PC-9 (cell line): ENCODE measurements around the gene DPYSL3. TPM values are rescaled to one million over a fixed set of nuclear protein-coding genes. Genes with fewer than 3 reads are reported as not detected.

Experiments used
- BruUV-seq: library from RNA; stranded (reverse); fragments of 400-500 nt; replicated peaks from 2 replicates; lab custom pipeline; 2021; lab: Mats Ljungman, UMichigan
- CTCF ChIA-PET: fragments of 300-600 bp; sonication (Branson Sonifier 250); formaldehyde crosslinking; loops from one replicate; lab custom pipeline; 2022; ENCODE audit warnings: antibody characterized with exemption; lab: Charles Lee
- POLR2A ChIA-PET: fragments of 300-600 bp; sonication (Branson Sonifier 250); formaldehyde crosslinking; loops from one replicate; lab custom pipeline; 2022; ENCODE audit warnings: antibody characterized with exemption; ENCODE audit not compliant: unreplicated experiment; lab: Charles Lee
- DNase-seq, 2 experiments: peaks; one replicate each; pipeline versions ENCODE4 v3.0.0 to v3.0.0-alpha.2; 2015 to 2022; ENCODE audit warnings: mixed read lengths in 1 of 2
- H2AFZ ChIP-seq: fragments of 200-600 bp; sonication (generic); 2 replicates; pipeline ENCODE4 v1.8.1; 2017; ENCODE audit warnings: antibody characterized with exemption
- H3F3A ChIP-seq: fragments of 200-600 bp; sonication (generic); 2 replicates; pipeline ENCODE4 v1.8.1; 2017; ENCODE audit warnings: antibody characterized with exemption, mild to moderate bottlenecking, low read depth; ENCODE audit not compliant: insufficient read depth
- H3K27ac ChIP-seq: fragments of 200-600 bp; sonication (generic); 2 replicates; pipeline ENCODE4 v1.6.1; 2016; ENCODE audit warnings: mixed run types
- H3K27me3 ChIP-seq: fragments of 200-600 bp; sonication (generic); 2 replicates; pipeline ENCODE4 v1.6.1; 2016; ENCODE audit warnings: low read depth, mixed run types; ENCODE audit not compliant: insufficient read depth
- H3K36me3 ChIP-seq: fragments of 200-600 bp; sonication (generic); 2 replicates; pipeline ENCODE4 v1.6.1; 2016; ENCODE audit warnings: low read depth, mixed run types
- H3K4me1 ChIP-seq: fragments of 200-600 bp; sonication (generic); replicated peaks from 2 replicates; pipeline ENCODE4 v1.6.1; 2016; ENCODE audit warnings: mixed run types; ENCODE audit not compliant: insufficient read depth
- H3K4me2 ChIP-seq: fragments of 200-600 bp; sonication (generic); 2 replicates; pipeline ENCODE4 v1.6.1; 2017; ENCODE audit warnings: mixed run types
- H3K4me3 ChIP-seq: fragments of 200-600 bp; sonication (generic); 2 replicates; pipeline ENCODE4 v1.6.1; 2016; ENCODE audit warnings: mixed run types
- H3K79me2 ChIP-seq: fragments of 200-600 bp; sonication (generic); 2 replicates; pipeline ENCODE4 v1.6.1; 2017; ENCODE audit warnings: low read depth, mixed run types
- H3K9me2 ChIP-seq: fragments of 200-600 bp; sonication (generic); 2 replicates; pipeline ENCODE4 v1.8.1; 2017; ENCODE audit warnings: mild to moderate bottlenecking; ENCODE audit not compliant: insufficient read depth
- H3K9me3 ChIP-seq: fragments of 200-600 bp; sonication (generic); 2 replicates; pipeline ENCODE4 v1.8.1; 2016; ENCODE audit warnings: low read depth; ENCODE audit not compliant: insufficient read depth
- H4K20me1 ChIP-seq: fragments of 200-600 bp; sonication (generic); 2 replicates; pipeline ENCODE4 v1.8.1; 2017; ENCODE audit not compliant: insufficient read depth
- EZH2 ChIP-seq: fragments of 200-600 bp; sonication (generic); IDR thresholded peaks from 2 replicates; pipeline ENCODE4 v1.8.0; 2017; ENCODE audit warnings: antibody characterized with exemption, low read depth
- intact Hi-C: fragments of 100-400 bp; cut with micrococcal nuclease; formaldehyde crosslinking; loops from one replicate; pipeline ENCODE4 v1.10.0; 2022; ENCODE audit not compliant: unreplicated experiment
- total RNA-seq: library from RNA; stranded (reverse); gene quantifications from 2 replicates; pipeline ENCODE4 v1.2.3, GENCODE V29; 2021
- TF ChIP-seq, protein P1 (sequence below): fragments of 200-600 bp; sonication (generic); conservative IDR thresholded peaks from 2 replicates; pipeline ENCODE4 v1.6.1; 2017; ENCODE audit warnings: mixed run types, antibody characterized with exemption, mild to moderate bottlenecking, moderate library complexity

The DPYSL3 gene
- total RNA-seq, 1 experiment from 2014 or later: 1.3 TPM

DNA sequence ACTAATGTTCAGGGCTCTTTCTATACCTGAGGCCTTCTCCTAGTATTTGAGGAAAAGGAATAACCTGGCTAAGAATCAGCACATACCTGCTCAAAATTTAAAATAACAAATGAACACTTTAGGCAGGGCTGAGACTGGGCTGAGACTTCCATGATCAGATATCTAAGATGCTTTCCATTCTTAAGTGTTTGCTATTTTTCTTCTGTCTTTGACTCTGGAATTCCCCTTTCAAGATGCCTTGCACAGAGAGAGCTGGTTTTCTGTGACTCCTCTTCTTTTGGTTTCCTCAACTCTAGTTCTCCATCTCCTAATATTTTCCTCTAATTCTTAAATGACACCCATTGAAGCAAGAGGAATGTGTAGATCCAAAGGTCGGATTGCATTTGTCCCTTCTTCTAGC lies 61.1 kb downstream of the DPYSL3 start:
- Histone ChIP-seq H3K4me1 (no peaks in the 10 kb centered on the region), H3K27ac (no peak overlapping the region), H4K20me1 (no peaks in the 10 kb centered on the region), H3K4me2 (no peak overlapping the region), H3K79me2 (no peaks in the 10 kb centered on the region), H3K36me3 (no peaks in the 10 kb centered on the region), H3K4me3 (no peak overlapping the region), H3F3A (no peaks in the 10 kb centered on the region), H2AFZ (no peak overlapping the region), H3K9me3 (no peaks in the 10 kb centered on the region), H3K9me2 (no peaks in the 10 kb centered on the region), H3K27me3 (peaks cover 9% of the 10 kb centered on the region; the same call in 1 of the 2 replicates)
- intact Hi-C loops: no loop called here
- ChIA-PET CTCF (no interaction called here), POLR2A (no interaction called here)
- no peak for TF ChIP-seq EZH2
- TF ChIP-seq, protein P1, sequence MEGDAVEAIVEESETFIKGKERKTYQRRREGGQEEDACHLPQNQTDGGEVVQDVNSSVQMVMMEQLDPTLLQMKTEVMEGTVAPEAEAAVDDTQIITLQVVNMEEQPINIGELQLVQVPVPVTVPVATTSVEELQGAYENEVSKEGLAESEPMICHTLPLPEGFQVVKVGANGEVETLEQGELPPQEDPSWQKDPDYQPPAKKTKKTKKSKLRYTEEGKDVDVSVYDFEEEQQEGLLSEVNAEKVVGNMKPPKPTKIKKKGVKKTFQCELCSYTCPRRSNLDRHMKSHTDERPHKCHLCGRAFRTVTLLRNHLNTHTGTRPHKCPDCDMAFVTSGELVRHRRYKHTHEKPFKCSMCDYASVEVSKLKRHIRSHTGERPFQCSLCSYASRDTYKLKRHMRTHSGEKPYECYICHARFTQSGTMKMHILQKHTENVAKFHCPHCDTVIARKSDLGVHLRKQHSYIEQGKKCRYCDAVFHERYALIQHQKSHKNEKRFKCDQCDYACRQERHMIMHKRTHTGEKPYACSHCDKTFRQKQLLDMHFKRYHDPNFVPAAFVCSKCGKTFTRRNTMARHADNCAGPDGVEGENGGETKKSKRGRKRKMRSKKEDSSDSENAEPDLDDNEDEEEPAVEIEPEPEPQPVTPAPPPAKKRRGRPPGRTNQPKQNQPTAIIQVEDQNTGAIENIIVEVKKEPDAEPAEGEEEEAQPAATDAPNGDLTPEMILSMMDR: no peak
- no TSS peak for BruUV-seq
- DNase-seq: no peak

GRCh38 chr5:147446523-147446922 lies 63.3 kb downstream of the DPYSL3 start:
- no peaks in the 10 kb centered on the region for H3K36me3 ChIP-seq
- ChIA-PET POLR2A (no interaction called here), CTCF (no interaction called here)
- no peaks in the 10 kb centered on the region for H3F3A ChIP-seq
- no peak overlapping the region for H3K4me3 ChIP-seq
- H3K79me2 ChIP-seq: no peaks in the 10 kb centered on the region
- peaks cover 17% of the 10 kb centered on the region; the same call in 1 of the 2 replicates for H3K27me3 ChIP-seq
- no peaks in the 10 kb centered on the region for H4K20me1 ChIP-seq
- intact Hi-C loops: no loop called here
- no peak overlapping the region for H3K27ac ChIP-seq
- no peaks in the 10 kb centered on the region for H3K9me2 ChIP-seq
- H3K4me2 ChIP-seq: no peak overlapping the region
- no peak for TF ChIP-seq EZH2
- TF ChIP-seq, protein P1: no peak
- no peaks in the 10 kb centered on the region for H3K4me1 ChIP-seq
- no peaks in the 10 kb centered on the region for H3K9me3 ChIP-seq
- no peak overlapping the region for H2AFZ ChIP-seq
- no TSS peak for BruUV-seq
- no peak for DNase-seq

DNA sequence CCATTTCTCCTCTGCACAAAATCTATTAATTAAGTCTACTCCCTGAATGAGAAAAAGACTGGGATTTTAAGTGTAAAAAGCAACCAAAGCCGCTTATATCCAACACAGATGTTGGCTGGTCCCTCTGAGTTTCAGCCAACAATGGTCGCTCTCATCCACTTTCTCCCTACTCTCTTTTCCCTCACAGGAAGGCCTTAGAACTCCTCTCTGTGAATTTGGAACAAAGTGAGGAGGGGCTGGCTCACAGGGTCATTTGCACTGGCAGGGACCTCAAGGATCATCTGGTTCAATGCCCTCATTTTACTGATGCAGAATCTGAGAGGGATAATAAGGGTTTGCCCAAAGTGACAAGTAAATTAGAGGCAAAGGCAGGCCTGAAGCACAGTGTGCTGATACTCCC lies 64.0 kb downstream of the DPYSL3 start:
- no peaks in the 10 kb centered on the region for H3K4me1 ChIP-seq
- DNase-seq: no peak
- H2AFZ ChIP-seq: no peak overlapping the region
- H3K9me3 ChIP-seq: no peaks in the 10 kb centered on the region
- TF ChIP-seq, protein P1: no peak
- no peak for TF ChIP-seq EZH2
- ChIA-PET CTCF (no interaction called here), POLR2A (no interaction called here)
- no peak overlapping the region for H3K4me2 ChIP-seq
- no peak overlapping the region for H3K27ac ChIP-seq
- H4K20me1 ChIP-seq: no peaks in the 10 kb centered on the region
- H3F3A ChIP-seq: no peaks in the 10 kb centered on the region
- H3K79me2 ChIP-seq: no peaks in the 10 kb centered on the region
- no peaks in the 10 kb centered on the region for H3K36me3 ChIP-seq
- H3K4me3 ChIP-seq: no peak overlapping the region
- H3K27me3 ChIP-seq: peaks cover 22% of the 10 kb centered on the region; the same call in 1 of the 2 replicates
- intact Hi-C loops: no loop called here
- H3K9me2 ChIP-seq: no peaks in the 10 kb centered on the region
- no TSS peak for BruUV-seq
